Activated CD8-positive, alpha-beta memory T cell treated with anti-CD3 and anti-CD28 coated beads for 1 hour (primary cell): ENCODE results near the gene AOPEP.

Experiments
- DNase-seq, 2 donors: peaks; one replicate each; pipeline ENCODE4 v3.0.0-alpha.2; 2020; ENCODE audit warnings: low read depth in 1 of 2; ENCODE audit errors: extremely low read depth in 1 of 2

The AOPEP gene

DNA sequence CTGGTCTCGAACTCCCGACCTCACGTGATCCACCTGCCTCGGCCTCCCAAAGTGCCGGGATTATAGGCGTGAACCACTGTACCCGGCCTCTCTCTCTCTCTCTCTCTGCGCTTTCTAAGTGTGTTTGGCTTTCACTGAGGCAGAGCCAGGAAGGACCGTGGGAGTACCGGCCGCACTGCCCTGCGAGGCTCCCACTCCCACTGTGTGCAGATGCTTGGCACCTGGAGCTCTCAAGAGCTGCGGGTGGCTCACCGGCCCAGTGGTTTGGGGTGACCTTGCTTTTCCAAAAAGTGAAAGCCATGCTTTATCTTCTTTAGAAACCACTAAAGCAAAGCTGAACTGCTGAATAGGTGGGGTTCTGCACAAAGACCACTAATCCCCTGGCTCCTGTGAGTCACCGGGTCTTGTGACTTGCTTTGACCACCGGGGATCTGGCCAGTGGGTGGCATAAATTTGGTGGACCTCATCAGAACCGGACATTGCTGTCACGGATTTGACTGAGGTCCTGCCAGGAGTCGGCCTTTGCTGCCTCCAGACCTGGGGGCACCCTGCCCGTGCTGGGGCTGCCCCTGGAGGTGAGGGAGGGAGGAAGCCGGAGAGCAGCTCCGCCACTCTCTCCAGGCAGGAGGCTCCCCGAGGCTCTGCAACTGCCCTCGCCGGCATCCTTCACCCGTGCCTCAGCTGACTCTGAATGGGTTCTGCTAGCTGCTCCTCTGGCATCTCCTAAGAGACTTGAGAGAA, 362.1 kb downstream of the AOPEP start:
- no peak for DNase-seq

GRCh38 chr9:95089257-95090022, 362.9 kb downstream of the AOPEP start:
- DNase-seq = no peak

- no peak for DNase-seq
Measured at GRCh38 chr9:95090023-95090791, 363.7 kb downstream of the AOPEP start.

DNA sequence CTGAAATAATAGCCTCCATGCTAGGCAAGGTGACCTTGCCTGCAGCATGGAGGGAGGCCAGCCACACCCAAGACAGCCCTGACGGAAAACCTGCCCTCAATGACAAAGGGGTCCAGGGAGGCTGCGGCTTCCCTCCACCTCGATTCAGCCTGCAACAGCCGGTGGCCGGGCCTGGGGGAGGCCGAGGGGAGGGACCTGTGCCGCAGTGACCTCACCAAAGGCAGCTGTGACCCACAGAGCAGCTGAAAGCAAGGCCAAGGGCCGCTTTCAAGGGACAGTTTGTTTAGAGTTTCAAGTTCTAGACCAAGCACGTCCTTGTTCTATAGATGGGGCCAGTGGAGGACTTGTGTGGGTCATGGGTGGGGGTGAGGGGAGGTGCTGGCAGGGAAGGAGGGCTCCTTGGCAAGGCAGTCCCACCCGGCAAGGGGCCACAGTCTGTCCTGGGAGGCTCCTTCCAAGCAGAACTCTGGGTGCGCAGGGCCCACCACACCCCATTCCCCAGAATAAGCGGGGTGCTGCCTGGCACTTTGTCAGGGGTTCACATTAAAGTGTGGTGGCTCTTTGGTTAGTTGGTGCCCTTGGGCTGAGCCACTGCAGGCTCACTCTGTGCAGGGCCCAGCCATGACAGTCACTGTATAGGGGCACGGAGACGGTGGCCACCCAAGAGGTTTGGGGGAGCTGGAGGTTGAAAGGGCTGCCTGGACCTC, 364.5 kb downstream of the AOPEP start:
- no peak for DNase-seq

- DNase-seq = no peak
Measured at GRCh38 chr9:95091601-95092261, 365.2 kb downstream of the AOPEP start.

DNA sequence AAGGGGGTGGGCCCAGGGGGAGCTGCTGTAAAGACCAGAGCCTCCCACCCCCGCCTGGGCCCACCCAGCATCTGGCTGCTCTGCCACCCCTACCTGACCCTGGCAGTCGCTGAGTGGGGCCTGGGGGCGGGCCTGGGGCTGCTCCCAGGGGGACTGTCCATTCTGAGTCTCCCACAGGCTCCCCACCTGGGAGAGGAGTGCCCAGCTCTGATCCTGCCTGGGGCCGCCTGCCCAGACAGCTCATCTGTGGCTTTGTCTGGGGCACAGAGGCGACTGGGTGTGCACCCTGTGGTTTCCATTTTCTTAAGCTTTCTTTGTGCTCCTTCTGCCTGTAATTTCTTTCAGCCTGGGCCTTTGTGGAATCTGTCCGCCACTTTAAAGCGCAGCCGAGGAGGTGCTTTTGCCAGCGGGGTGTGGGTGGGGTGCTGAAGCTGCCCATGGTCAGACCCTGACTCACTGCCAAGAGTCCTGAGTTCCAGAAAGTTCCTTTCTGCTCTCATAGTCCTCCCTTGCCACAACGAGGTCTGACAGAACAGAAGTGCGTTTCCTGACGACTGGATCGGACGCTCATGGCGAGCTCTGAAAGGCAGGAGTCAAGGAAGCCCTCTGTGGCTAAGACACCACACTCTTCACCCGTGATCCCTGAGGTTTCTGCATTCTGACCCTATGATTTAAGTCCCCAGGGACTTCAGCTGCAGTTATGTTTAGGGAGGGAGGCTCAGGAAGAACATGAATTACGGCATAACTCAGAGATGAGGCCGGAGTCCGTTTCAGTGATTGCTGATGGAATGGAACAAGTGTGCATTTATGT, 366.0 kb downstream of the AOPEP start:
- no peak for DNase-seq

DNA sequence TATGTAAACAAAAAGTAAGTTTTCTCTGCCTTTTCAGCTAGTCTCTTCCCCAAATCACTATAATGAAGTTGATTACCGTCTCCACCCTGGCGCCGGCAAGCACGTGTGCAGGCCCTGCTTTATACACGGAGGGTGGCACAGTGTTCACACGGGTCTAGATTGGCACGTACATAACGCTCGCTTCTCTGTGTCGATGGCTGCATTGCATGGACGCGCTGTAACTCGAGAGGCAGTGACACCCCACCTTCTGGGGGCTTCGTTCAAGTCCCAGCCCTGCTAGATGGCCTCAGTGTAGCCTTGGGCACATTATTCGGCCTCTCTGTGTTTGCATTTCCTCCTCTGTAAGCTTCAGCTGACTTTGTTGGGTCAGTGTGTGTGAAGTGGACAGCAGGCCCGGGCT, 367.1 kb downstream of the AOPEP start:
- no peak for DNase-seq

- DNase-seq = no peak
Measured at GRCh38 chr9:95094002-95094401, 367.5 kb downstream of the AOPEP start.

- DNase-seq = no peak
Measured at GRCh38 chr9:95095641-95096355, 369.3 kb downstream of the AOPEP start.

- DNase-seq = no peak
Measured at GRCh38 chr9:95096381-95096780, 369.9 kb downstream of the AOPEP start.

DNA sequence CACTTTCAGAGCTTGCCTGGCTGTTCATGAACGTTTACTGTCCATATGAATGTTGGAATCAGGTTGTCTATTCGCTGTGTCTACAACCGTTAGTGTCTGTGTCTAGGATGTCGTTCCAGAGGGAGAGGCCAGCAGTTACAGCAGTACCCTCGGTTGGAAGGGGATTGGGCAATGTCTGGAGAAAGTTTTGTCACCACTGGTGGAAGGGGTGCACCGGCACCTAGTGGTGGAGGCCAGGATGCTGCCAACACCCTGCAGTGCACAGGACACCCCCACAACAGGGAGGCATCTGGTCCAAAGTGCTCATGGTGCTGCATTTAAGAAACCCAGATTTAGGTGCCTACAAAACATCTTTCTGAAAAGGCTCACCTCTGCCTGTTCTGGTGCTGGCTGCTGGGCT, 370.3 kb downstream of the AOPEP start:
- no peak for DNase-seq

GRCh38 chr9:95097279-95097678, 370.8 kb downstream of the AOPEP start:
- no peak for DNase-seq

DNA sequence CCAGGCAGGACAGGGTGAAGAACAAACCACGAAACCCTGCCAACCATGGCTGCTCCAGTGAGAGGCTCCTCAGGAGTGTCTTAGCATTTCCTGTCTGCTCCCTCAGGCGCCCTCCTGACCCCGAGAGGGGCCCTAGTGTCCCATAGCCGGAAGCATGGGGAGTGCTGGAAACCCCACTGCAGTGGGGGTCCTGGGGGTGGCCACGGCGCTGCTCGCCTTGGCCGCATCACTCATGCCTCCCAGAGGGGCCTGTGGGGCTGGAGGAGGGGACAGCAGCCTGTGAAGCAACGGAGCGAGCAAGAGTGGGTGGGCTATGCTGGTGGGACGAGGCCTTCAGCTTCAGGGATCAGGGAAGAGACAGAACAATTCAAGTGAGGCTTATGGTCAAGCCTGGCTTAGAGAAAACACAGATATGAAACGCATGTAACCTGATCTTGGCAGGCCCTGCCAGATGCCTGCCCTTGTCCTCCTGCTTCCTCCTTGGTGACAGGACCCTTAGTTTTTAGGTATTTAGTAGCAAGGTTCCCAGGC, 372.0 kb downstream of the AOPEP start:
- DNase-seq = no peak

DNA sequence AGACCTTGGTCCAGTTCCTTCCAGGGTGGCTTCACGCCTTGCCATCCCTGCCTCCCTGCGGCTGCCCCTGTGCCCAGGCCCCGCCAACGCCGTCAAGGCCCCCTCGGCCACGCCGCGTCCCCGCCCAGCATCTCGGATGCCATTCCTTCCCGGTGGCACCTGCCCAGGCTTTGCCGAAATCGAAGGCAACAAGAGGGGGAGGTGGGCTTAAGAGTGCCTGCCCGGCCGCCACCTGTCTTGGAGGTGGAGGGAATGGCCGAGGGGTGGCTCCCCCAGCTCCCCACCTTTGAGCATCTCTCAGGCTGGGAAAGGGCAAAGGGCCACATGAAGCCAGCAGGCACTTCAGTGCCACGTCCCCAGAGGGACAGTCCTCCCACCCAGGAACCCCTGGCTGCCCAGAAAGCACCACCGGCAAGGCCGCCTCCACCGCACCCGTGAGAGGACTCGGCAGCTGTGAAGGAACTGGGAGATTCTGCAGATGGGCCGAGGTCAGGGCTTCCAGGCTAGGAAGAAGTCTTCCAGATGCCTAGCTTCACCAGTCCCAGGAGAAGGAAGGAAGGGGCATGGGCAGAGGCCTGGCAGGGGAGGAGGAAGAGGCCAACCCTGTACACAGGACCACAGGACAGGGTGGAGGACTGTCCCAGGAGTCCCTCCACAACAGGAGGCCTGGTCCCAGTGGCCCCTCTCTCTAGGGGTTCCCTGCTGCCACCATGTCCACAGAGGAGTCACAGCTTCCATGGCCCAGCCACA, 373.0 kb downstream of the AOPEP start:
- DNase-seq = no peak

DNA sequence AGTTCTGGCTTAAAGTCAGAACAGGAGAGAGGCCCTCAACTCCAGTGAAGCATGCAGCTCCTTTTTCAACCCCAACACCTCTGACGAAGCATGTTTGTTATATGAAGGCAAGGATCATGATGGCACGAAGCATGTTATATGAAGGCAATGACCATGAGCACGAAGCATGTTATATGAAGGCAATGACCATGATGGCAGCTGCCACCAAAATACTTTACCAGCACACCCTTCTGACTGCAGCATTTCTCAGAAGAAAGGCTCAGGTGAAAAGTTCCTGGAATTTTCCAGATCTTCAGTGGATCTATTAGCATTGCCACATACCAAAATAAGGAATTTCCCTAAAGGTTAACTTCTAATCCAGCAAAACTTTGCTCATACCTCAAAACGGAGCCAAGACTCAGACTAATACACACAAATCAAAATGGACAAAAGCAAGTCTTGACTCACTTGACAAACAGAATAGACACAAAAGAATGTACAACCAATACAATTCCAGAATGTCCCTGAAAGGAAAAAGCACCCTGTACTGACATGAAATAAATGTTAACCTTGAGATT, 373.6 kb downstream of the AOPEP start:
- no peak for DNase-seq

- no peak for DNase-seq
Measured at GRCh38 chr9:95101326-95101725, 374.8 kb downstream of the AOPEP start.

- no peak for DNase-seq
Measured at GRCh38 chr9:95102001-95102433, 375.5 kb downstream of the AOPEP start.

DNA sequence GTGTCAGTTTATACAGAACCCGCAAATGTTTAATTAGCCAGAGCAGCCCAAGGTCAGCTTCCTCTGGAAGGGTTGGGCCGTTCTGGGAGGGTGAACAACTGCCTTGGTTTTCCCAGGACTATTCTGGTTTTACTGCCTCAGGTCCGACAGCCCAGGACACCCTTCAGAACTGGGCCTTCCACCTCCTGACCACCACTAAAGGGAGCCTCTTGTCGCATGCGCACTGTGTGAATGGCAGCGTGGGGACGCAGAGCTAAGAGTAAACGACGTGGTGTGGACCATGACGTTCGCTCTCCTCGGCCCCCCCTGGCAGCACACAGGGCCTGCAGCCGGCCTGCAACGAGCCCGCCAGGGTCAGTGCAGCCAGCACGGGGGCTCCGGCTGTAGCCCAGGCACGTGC, 376.1 kb downstream of the AOPEP start:
- no peak for DNase-seq
